Fibroblast of lung (primary cell): ENCODE data around the gene ULK2. TPM values are rescaled to one million over a fixed set of nuclear protein-coding genes. Genes with fewer than 3 reads are reported as not detected.

Experiments used
- DNase-seq, 2 donors: peaks; one replicate each; pipeline versions ENCODE4 v3.0.0 to v3.0.0-alpha.2; 2010; ENCODE audit warnings: low read depth in 2 of 2
- H2AFZ ChIP-seq: 2 replicates; pipeline ENCODE4 v1.5.1; 2012; ENCODE audit warnings: low read length, control low read depth, inconsistent platforms
- H3K27ac ChIP-seq: 2 replicates; pipeline ENCODE4 v1.5.1; 2011; ENCODE audit warnings: low read length, control low read depth; ENCODE audit not compliant: insufficient read depth
- H3K27me3 ChIP-seq: 2 replicates; pipeline ENCODE4 v1.5.1; 2011; ENCODE audit warnings: mild to moderate bottlenecking, low read length; ENCODE audit not compliant: control insufficient read depth, insufficient read depth
- H3K36me3 ChIP-seq: 2 replicates; pipeline ENCODE4 v1.5.1; 2011; ENCODE audit warnings: low read length; ENCODE audit not compliant: control insufficient read depth, insufficient read depth
- H3K4me1 ChIP-seq: 2 replicates; pipeline ENCODE4 v1.5.1; 2011; ENCODE audit warnings: low read length; ENCODE audit not compliant: control insufficient read depth, insufficient read depth; ENCODE audit errors: extremely low read depth
- H3K4me2 ChIP-seq: 2 replicates; pipeline ENCODE4 v1.5.1; 2011; ENCODE audit warnings: low read length, control low read depth; ENCODE audit not compliant: insufficient read depth; ENCODE audit errors: extremely low read depth
- H3K4me3 ChIP-seq, 4 experiments: fragments of 200-600 bp in 1 of 4; sonication (generic) in 1 of 4; replicated peaks in 1 of 4; 2 replicates each; pipeline ENCODE4 v1.5.1; 2011 to 2016; ENCODE audit warnings: low read length in 4 of 4, low read depth in 3 of 4, mild to moderate bottlenecking in 3 of 4, control low read depth in 2 of 4, inconsistent platforms in 1 of 4, mixed read lengths in 1 of 4; ENCODE audit not compliant: insufficient read depth in 1 of 4; ENCODE audit errors: control extremely low read depth in 1 of 4
- H3K79me2 ChIP-seq: 2 replicates; pipeline ENCODE4 v1.5.1; 2012; ENCODE audit warnings: mild to moderate bottlenecking, low read length, inconsistent platforms; ENCODE audit not compliant: control insufficient read depth, insufficient read depth
- H3K9ac ChIP-seq: 2 replicates; pipeline ENCODE4 v1.5.1; 2011; ENCODE audit warnings: mild to moderate bottlenecking, low read length, control low read depth; ENCODE audit not compliant: insufficient read depth
- H3K9me3 ChIP-seq: 2 replicates; pipeline ENCODE4 v1.5.1; 2012; ENCODE audit warnings: low read depth, low read length; ENCODE audit not compliant: control insufficient read depth, insufficient read depth
- H4K20me1 ChIP-seq: 2 replicates; pipeline ENCODE4 v1.5.1; 2011; ENCODE audit warnings: low read length; ENCODE audit not compliant: control insufficient read depth, insufficient read depth; ENCODE audit errors: extremely low read depth
- EZH2 ChIP-seq: IDR thresholded peaks from 2 replicates; pipeline ENCODE4 v1.5.1; 2012; ENCODE audit warnings: low read length, control low read depth, mild to moderate bottlenecking; ENCODE audit errors: missing control alignments
- polyA plus RNA-seq, 2 donors: library from polyadenylated mRNA; depleted of rRNA in 1 of 2; stranded (reverse) in 1 of 2; unstranded in 1 of 2; fragments of >200 nt; gene quantifications; 2 replicates each; pipeline ENCODE4 v1.2.1, GENCODE V29; 2011 to 2012; ENCODE audit warnings: missing spikeins in 1 of 2
- total RNA-seq: library from RNA; depleted of rRNA; stranded (reverse); fragments of >200 nt; gene quantifications from 2 replicates; pipeline ENCODE4 v1.2.1, GENCODE V29; 2014
- TF ChIP-seq, protein P1 (sequence below), 2 donors: IDR thresholded peaks in 1 of 2; conservative IDR thresholded peaks in 1 of 2; 1 replicate in 1 of 2; 2 replicates in 1 of 2; pipeline ENCODE4 v1.5.1; 2011 to 2012; ENCODE audit warnings: low read length in 2 of 2, control low read depth in 1 of 2, inconsistent platforms in 1 of 2, low read depth in 1 of 2, mild to moderate bottlenecking in 1 of 2

Gene ULK2
- total and polyA plus RNA-seq, 2 donors (not counting 1 experiment from before 2014, with no cell fraction given) = 20.0 to 46.1 TPM

DNA sequence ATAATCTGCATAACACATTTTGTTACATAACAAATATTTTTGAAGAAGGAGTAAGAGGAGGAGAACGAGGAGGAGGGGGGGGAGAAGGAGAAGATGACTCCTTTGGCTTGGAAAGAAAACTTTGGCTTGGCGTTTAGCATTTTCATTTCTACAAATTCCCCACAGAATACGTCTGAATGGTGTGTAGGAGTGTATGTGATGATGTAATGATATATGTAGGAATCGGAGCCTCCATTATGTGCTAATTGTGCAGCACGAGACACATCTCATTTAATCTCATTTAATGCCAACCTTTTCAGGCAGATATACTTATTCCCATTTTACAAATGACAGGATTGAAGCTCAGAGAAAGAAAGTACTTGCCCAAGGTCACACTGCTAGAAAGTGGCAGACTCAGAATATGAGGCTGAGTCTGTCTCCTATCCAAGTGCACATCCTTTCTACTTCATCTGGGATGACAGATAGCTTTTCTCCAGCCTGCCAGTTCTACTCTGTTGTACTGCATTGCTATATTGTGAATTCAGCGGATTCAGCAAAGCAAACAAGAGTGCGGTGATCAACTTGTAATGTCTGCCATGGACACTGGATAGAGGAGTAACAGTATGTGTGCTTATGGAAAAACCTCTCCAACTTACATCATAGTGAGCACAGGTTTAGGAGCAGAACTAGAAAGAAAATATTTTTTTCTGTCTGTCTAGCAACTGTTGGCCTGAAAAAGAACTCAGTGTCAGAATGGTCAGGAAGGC lies 140.9 kb downstream of the ULK2 start:
- DNase-seq = peak in 1 of 2 donors; percentile 18

DNA sequence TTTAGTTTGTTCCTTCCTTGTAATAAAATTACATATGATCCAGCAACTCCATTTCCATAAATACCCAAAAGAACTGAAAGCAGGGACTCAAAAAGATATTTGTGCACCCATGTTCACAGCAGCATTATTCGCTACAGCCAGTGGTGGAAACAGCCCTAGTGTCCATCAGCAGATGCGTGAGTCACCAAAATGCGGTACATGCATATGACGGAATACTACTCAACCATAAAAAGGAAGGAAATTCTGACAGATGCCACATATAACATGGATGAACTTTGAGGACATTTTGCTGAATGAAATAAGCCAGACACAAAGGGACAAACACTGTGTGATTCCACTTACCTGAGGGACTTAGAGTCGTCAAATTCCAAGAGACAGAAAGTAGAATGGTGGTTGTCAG lies 142.2 kb downstream of the ULK2 start:
- Histone ChIP-seq H3K4me1 (peaks cover 9% of the 10 kb centered on the region), H3K27me3 (no peaks in the 10 kb centered on the region)
- TF ChIP-seq, protein P1, sequence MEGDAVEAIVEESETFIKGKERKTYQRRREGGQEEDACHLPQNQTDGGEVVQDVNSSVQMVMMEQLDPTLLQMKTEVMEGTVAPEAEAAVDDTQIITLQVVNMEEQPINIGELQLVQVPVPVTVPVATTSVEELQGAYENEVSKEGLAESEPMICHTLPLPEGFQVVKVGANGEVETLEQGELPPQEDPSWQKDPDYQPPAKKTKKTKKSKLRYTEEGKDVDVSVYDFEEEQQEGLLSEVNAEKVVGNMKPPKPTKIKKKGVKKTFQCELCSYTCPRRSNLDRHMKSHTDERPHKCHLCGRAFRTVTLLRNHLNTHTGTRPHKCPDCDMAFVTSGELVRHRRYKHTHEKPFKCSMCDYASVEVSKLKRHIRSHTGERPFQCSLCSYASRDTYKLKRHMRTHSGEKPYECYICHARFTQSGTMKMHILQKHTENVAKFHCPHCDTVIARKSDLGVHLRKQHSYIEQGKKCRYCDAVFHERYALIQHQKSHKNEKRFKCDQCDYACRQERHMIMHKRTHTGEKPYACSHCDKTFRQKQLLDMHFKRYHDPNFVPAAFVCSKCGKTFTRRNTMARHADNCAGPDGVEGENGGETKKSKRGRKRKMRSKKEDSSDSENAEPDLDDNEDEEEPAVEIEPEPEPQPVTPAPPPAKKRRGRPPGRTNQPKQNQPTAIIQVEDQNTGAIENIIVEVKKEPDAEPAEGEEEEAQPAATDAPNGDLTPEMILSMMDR (conservative IDR thresholded peaks at IDR 0.05 in 1 of 2, IDR thresholded peaks at IDR 0.05 in 1 of 2; ENCODE audit: low read depth in 1 of 2, low read length in 2 of 2) = no peak
- no peak for TF ChIP-seq EZH2

More for the DNA sequence above, 140.9 kb downstream of the ULK2 start:
- H3K4me2 ChIP-seq = no peak overlapping the region
- no peak overlapping the region for H3K27ac ChIP-seq
- no peaks in the 10 kb centered on the region for H3K79me2 ChIP-seq
- no peak overlapping the region for H3K9ac ChIP-seq
- H3K4me1 ChIP-seq = peaks cover 9% of the 10 kb centered on the region
- no peak for TF ChIP-seq EZH2
- TF ChIP-seq, protein P1 (conservative IDR thresholded peaks at IDR 0.05 in 1 of 2, IDR thresholded peaks at IDR 0.05 in 1 of 2; ENCODE audit: low read depth in 1 of 2, low read length in 2 of 2) = no peak
- H3K36me3 ChIP-seq = no peaks in the 10 kb centered on the region
- no peaks in the 10 kb centered on the region for H4K20me1 ChIP-seq
- no peak overlapping the region for H2AFZ ChIP-seq
- H3K27me3 ChIP-seq = no peaks in the 10 kb centered on the region
- H3K4me3 ChIP-seq = no peak overlapping the region
- no peaks in the 10 kb centered on the region for H3K9me3 ChIP-seq

DNA sequence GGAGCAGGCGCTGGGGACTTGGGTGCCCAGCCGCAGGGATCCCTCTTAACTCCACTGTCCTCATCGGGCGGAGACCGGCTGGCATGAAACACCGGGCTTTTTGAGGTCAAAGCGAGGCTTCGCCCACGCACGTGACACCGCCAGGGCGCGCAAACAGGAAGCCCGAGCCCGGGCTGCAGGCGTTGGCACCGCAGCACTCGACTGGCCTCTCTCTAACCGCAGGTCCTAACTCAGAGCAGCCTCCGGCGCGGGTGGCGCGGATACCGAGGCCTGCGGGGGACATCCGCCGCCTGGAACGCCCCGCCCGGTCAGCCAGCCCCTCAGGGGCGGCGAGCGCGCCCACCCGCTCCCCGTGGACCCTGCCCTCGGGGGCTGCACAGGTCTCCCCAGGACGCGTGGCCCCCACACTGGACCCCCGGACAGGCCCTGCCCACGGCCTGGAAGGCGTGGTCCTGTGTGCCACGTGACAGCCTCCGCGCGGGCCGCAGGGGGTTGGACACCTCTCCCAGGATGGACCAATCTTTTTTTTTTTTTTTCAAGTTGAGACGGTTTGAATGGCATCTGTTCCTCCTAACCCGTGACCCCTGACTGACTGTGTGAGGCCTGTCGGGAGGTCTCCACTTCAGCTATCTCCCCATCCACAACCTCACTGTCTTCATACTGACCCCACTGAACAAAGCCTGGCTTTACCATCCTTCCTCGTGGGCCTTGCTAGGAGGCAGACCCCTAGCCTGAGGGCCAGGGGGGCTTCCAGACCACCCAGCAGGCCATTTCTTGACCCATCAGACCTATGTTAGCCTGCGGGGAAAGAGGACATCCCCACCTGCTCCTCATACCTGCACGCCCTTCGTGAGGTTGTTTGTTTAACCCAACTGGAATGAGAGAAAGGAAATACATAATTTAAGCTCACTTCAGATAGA lies 143.0 kb downstream of the ULK2 start:
- H3K9me3 ChIP-seq = no peaks in the 10 kb centered on the region
- H3K79me2 ChIP-seq = no peaks in the 10 kb centered on the region
- H3K4me3 ChIP-seq = no peak overlapping the region
- H3K36me3 ChIP-seq = no peaks in the 10 kb centered on the region
- H3K27me3 ChIP-seq = no peaks in the 10 kb centered on the region
- no peak overlapping the region for H3K4me2 ChIP-seq
- no peak overlapping the region for H3K9ac ChIP-seq
- peaks cover 9% of the 10 kb centered on the region for H3K4me1 ChIP-seq
- no peak overlapping the region for H2AFZ ChIP-seq
- peak in 1 of 2 donors; percentile 9 for DNase-seq
- no peaks in the 10 kb centered on the region for H4K20me1 ChIP-seq
- TF ChIP-seq, protein P1 (conservative IDR thresholded peaks at IDR 0.05 in 1 of 2, IDR thresholded peaks at IDR 0.05 in 1 of 2; ENCODE audit: low read depth in 1 of 2, low read length in 2 of 2) = no peak
- no peak for TF ChIP-seq EZH2
- no peak overlapping the region for H3K27ac ChIP-seq

More for the DNA sequence above, 142.2 kb downstream of the ULK2 start:
- no peak overlapping the region for H3K4me2 ChIP-seq
- no peaks in the 10 kb centered on the region for H3K9me3 ChIP-seq
- H3K9ac ChIP-seq = no peak overlapping the region
- no peak for DNase-seq
- H3K36me3 ChIP-seq = no peaks in the 10 kb centered on the region
- no peaks in the 10 kb centered on the region for H3K79me2 ChIP-seq
- H3K27ac ChIP-seq = no peak overlapping the region
- no peak overlapping the region for H2AFZ ChIP-seq
- no peak overlapping the region for H3K4me3 ChIP-seq
- H4K20me1 ChIP-seq = no peaks in the 10 kb centered on the region
